HEK293 (cell line): ENCODE data around the gene MMADHC.

ENCODE experiments used
- FEZF1 ChIP-seq: fragments of 450-650 bp; formaldehyde crosslinking; IDR thresholded peaks from 2 replicates; pipeline ENCODE4 v1.5.1; 2016; ENCODE audit warnings: missing biosample characterization, missing genetic modification characterization
- GFI1B ChIP-seq: fragments of 450-650 bp; formaldehyde crosslinking; IDR thresholded peaks from 2 replicates; pipeline ENCODE4 v1.5.1; 2016; ENCODE audit warnings: missing biosample characterization, missing genetic modification characterization
- GLI4 ChIP-seq: fragments of 450-650 bp; formaldehyde crosslinking; IDR thresholded peaks from 2 replicates; pipeline ENCODE4 v1.5.1; 2016; ENCODE audit warnings: missing biosample characterization, missing genetic modification characterization
- PRDM1 ChIP-seq: fragments of 450-650 bp; formaldehyde crosslinking; IDR thresholded peaks from 2 replicates; pipeline ENCODE4; 2016; ENCODE audit warnings: missing biosample characterization, missing genetic modification characterization
- YY1 ChIP-seq: fragments of 450-650 bp; formaldehyde crosslinking; IDR thresholded peaks from 2 replicates; pipeline ENCODE4 v1.5.1; 2018; ENCODE audit warnings: missing biosample characterization, missing genetic modification characterization
- ZNF155 ChIP-seq: fragments of 450-650 bp; formaldehyde crosslinking; IDR thresholded peaks from 2 replicates; pipeline ENCODE4 v1.5.1; 2016; ENCODE audit warnings: missing biosample characterization, missing genetic modification characterization
- ZNF398 ChIP-seq: fragments of 450-650 bp; formaldehyde crosslinking; IDR thresholded peaks from 2 replicates; pipeline ENCODE4 v1.5.1; 2017; ENCODE audit warnings: missing biosample characterization, missing genetic modification characterization
- ZNF416 ChIP-seq: fragments of 450-650 bp; formaldehyde crosslinking; IDR thresholded peaks from 2 replicates; pipeline ENCODE4 v1.5.1; 2016; ENCODE audit warnings: missing biosample characterization, missing genetic modification characterization
- ZNF768 ChIP-seq: fragments of 450-650 bp; formaldehyde crosslinking; IDR thresholded peaks from 2 replicates; pipeline ENCODE4 v1.5.1; 2018; ENCODE audit warnings: missing biosample characterization, mild to moderate bottlenecking, missing genetic modification characterization
- TF ChIP-seq, protein P1 (sequence below): fragments of 450-650 bp; formaldehyde crosslinking; IDR thresholded peaks from 2 replicates; pipeline ENCODE4 v1.5.1; 2016; ENCODE audit warnings: missing biosample characterization, missing genetic modification characterization

GRCh38 chr2:149537092-149537726, 50.4 kb downstream of the MMADHC start:
- TF ChIP-seq PRDM1 (tag by site-specific recombination), result no peak
- TF ChIP-seq ZNF398 (tag by site-specific recombination), result no peak
- no peak for TF ChIP-seq FEZF1 (tag by site-specific recombination)
- TF ChIP-seq ZNF416 (tag by site-specific recombination), result no peak
- no peak for TF ChIP-seq ZNF155 (tag by site-specific recombination)
- TF ChIP-seq GLI4 (tag by site-specific recombination), result no peak
- TF ChIP-seq, protein P1, sequence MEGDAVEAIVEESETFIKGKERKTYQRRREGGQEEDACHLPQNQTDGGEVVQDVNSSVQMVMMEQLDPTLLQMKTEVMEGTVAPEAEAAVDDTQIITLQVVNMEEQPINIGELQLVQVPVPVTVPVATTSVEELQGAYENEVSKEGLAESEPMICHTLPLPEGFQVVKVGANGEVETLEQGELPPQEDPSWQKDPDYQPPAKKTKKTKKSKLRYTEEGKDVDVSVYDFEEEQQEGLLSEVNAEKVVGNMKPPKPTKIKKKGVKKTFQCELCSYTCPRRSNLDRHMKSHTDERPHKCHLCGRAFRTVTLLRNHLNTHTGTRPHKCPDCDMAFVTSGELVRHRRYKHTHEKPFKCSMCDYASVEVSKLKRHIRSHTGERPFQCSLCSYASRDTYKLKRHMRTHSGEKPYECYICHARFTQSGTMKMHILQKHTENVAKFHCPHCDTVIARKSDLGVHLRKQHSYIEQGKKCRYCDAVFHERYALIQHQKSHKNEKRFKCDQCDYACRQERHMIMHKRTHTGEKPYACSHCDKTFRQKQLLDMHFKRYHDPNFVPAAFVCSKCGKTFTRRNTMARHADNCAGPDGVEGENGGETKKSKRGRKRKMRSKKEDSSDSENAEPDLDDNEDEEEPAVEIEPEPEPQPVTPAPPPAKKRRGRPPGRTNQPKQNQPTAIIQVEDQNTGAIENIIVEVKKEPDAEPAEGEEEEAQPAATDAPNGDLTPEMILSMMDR (tag by site-specific recombination), result no peak
- no peak for TF ChIP-seq ZNF768 (tag by site-specific recombination)
- no peak for TF ChIP-seq YY1
- TF ChIP-seq GFI1B (tag by site-specific recombination), result no peak
